HepG2 (cell line): Measurements from ENCODE around the gene CBFA2T2. TPM values are rescaled to one million over a fixed set of nuclear protein-coding genes. Genes with fewer than 3 reads are reported as not detected.

Experiments
- ARID5B ChIP-seq: IDR thresholded peaks from 2 replicates; pipeline ENCODE4 v1.4.0; 2020; ENCODE audit warnings: mild to moderate bottlenecking, missing genetic modification reagents
- FOXA1 ChIP-seq, 2 experiments: fragments of 450-650 bp in 1 of 2; sonication (generic) in 1 of 2; formaldehyde crosslinking in 1 of 2; IDR thresholded peaks; 2 replicates each; pipeline versions ENCODE4 v1.4.0 to v1.6.1; 2016 to 2020; ENCODE audit warnings: missing genetic modification reagents in 1 of 2
- HMGXB3 ChIP-seq: sonication (generic); formaldehyde crosslinking; IDR thresholded peaks from 2 replicates; pipeline ENCODE4 v1.4.0; 2020; ENCODE audit warnings: missing genetic modification reagents, borderline replicate concordance
- HNRNPL ChIP-seq: fragments of 200-400 bp; formaldehyde crosslinking; IDR thresholded peaks from 2 replicates; pipeline ENCODE4 v1.6.1; 2017; ENCODE audit warnings: mild to moderate bottlenecking, low read depth, low read length
- IRF9 ChIP-seq: sonication (generic); formaldehyde crosslinking; IDR thresholded peaks from 2 replicates; pipeline ENCODE4 v1.8.0; 2022; ENCODE audit warnings: missing genetic modification reagents, mild to moderate bottlenecking, borderline replicate concordance
- MLLT10 ChIP-seq: sonication (generic); formaldehyde crosslinking; IDR thresholded peaks from 2 replicates; pipeline ENCODE4 v1.4.0; 2020; ENCODE audit warnings: missing genetic modification reagents
- NFE2L1 ChIP-seq: sonication (generic); formaldehyde crosslinking; IDR thresholded peaks from 2 replicates; pipeline ENCODE4 v1.4.0; 2020; ENCODE audit warnings: missing genetic modification reagents, mild to moderate bottlenecking, borderline replicate concordance
- POGZ ChIP-seq: sonication (generic); formaldehyde crosslinking; IDR thresholded peaks from 2 replicates; pipeline ENCODE4 v1.4.0; 2020; ENCODE audit warnings: mild to moderate bottlenecking, missing genetic modification reagents
- SOX6 ChIP-seq, 2 experiments: fragments of 450-650 bp in 1 of 2; sonication (generic) in 1 of 2; formaldehyde crosslinking in 1 of 2; IDR thresholded peaks; 2 replicates each; pipeline versions ENCODE4 v1.4.0 to v1.6.1; 2017 to 2020; ENCODE audit warnings: antibody characterized with exemption in 1 of 2, mild to moderate bottlenecking in 1 of 2, missing genetic modification reagents in 1 of 2
- SRF ChIP-seq: IDR thresholded peaks from 2 replicates; pipeline ENCODE4 v1.6.1; 2011; ENCODE audit warnings: mild to moderate bottlenecking, low read depth, low read length, moderate library complexity
- ZBTB33 ChIP-seq: sonication (generic); formaldehyde crosslinking; IDR thresholded peaks from 2 replicates; pipeline ENCODE4 v1.4.0; 2020; ENCODE audit warnings: missing genetic modification reagents
- ZMYM4 ChIP-seq: sonication (generic); formaldehyde crosslinking; IDR thresholded peaks from 2 replicates; pipeline ENCODE4 v1.8.1; 2023; ENCODE audit warnings: mild to moderate bottlenecking, missing genetic modification reagents
- ZNF160 ChIP-seq: sonication (generic); formaldehyde crosslinking; IDR thresholded peaks from 2 replicates; pipeline ENCODE4 v1.8.0; 2022; ENCODE audit warnings: mild to moderate bottlenecking, inconsistent platforms, missing genetic modification reagents
- ZNF234 ChIP-seq: sonication (generic); formaldehyde crosslinking; conservative IDR thresholded peaks from 2 replicates; pipeline ENCODE4 v1.5.1; 2020; ENCODE audit warnings: mild to moderate bottlenecking, missing genetic modification reagents
- ZNF24 ChIP-seq: fragments of 450-650 bp; IDR thresholded peaks from 2 replicates; pipeline ENCODE4 v1.6.1; 2017; ENCODE audit warnings: antibody characterized with exemption, mild to moderate bottlenecking
- ZNF607 ChIP-seq: sonication (generic); formaldehyde crosslinking; IDR thresholded peaks from 2 replicates; pipeline ENCODE4 v1.5.1; 2020; ENCODE audit warnings: missing genetic modification reagents, mild to moderate bottlenecking, borderline replicate concordance
- ZNF614 ChIP-seq: IDR thresholded peaks from 2 replicates; pipeline ENCODE4 v1.6.1; 2018; ENCODE audit warnings: missing biosample characterization, missing genetic modification reagents, inconsistent platforms, borderline replicate concordance
- ZNF678 ChIP-seq: sonication (generic); formaldehyde crosslinking; IDR thresholded peaks from 2 replicates; pipeline ENCODE4 v1.4.0; 2020; ENCODE audit warnings: mild to moderate bottlenecking, missing genetic modification reagents
- ZNF816 ChIP-seq: sonication (generic); formaldehyde crosslinking; IDR thresholded peaks from 2 replicates; pipeline ENCODE4 v1.8.0; 2022; ENCODE audit warnings: missing genetic modification reagents, mild to moderate bottlenecking, borderline replicate concordance
- polyA plus RNA-seq, 8 experiments: library from polyadenylated mRNA; depleted of rRNA in 3 of 8; stranded (reverse) in 7 of 8; unstranded in 1 of 8; fragments of >200 nt; fragmentation: Illumina TruSeq in 4 of 8; extraction: Trizol in 4 of 8; gene quantifications; 2 replicates each; pipeline versions ENCODE4 v1.2.1 to v1.2.3, GENCODE V29; 2011 to 2016; ENCODE audit warnings: low read depth in 4 of 8, missing spikeins in 1 of 8, mixed read lengths in 1 of 8; ENCODE audit not compliant: insufficient read depth in 1 of 8
- total RNA-seq, 5 experiments: library from RNA; depleted of rRNA; stranded (reverse); fragments of >200 nt; fragmentation: Illumina TruSeq; extraction: Trizol; gene quantifications; 2 replicates each; pipeline ENCODE4 v1.2.3, GENCODE V29; 2016; ENCODE audit warnings: low read depth in 1 of 5

The CBFA2T2 gene
- total and polyA plus RNA-seq, 2 of the 13 experiments (the other 11 are each of a cell fraction or from before 2014, with no cell fraction given), result 6.3 to 21.2 TPM

DNA sequence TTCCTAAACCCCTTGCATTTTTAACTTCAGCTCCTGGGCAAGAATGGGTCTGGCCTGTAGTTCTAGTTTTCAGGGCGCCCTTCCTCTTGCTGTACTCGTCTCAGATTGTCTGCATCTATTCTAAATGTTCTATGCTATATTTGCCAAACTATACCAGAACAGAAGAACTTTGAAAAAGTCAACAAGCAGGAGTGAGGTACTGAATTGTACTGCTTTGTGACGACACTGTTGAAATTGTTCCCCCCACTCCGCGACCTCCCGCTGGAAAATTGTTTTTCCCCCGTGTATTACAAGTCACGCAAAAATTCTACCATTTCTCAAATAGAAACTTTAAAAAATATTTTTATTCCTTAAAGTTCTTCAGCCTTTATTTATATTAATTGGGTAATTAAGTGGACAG lies 73.9 kb downstream of the CBFA2T2 start (continued):
- TF ChIP-seq ZNF816 (CRISPR knock-in tag) (no peak), SOX6 (IDR thresholded peaks at IDR 0.05) (no peak), SOX6 (CRISPR knock-in tag; IDR thresholded peaks at IDR 0.05) (peak; percentile 62), HMGXB3 (CRISPR knock-in tag) (no peak), MLLT10 (CRISPR knock-in tag) (no peak), ZNF234 (no peak), SRF (no peak), ZNF24 (no peak), ZMYM4 (0 out of 2 replicates have a peak, but pooled peaks have one; percentile 42), ZNF607 (CRISPR knock-in tag) (no peak), ZNF678 (CRISPR knock-in tag) (no peak), ZBTB33 (CRISPR knock-in tag) (peak; percentile 95), IRF9 (CRISPR knock-in tag) (no peak), POGZ (CRISPR knock-in tag) (peak; percentile 59), ZNF160 (no peak), ZNF614 (CRISPR knock-in tag) (no peak), FOXA1 (IDR thresholded peaks at IDR 0.05) (no peak), FOXA1 (CRISPR knock-in tag; IDR thresholded peaks at IDR 0.05) (peak; percentile 62), NFE2L1 (no peak), HNRNPL (no peak), ARID5B (CRISPR knock-in tag) (peak; percentile 29; the same call in 1 of the 2 replicates)
